K562 (cell line): ENCODE results near the gene SH3TC1. TPM values are rescaled to one million over a fixed set of nuclear protein-coding genes. Genes with fewer than 3 reads are reported as not detected.

Source experiments
- ATAC-seq: fragments of 200-7000 bp; cut with Tn5 transposase; 3 replicates; pipeline ENCODE4 v1.9.1; 2020; ENCODE audit warnings: moderate library complexity
- BruUV-seq: library from RNA; stranded (reverse); fragments of 400-500 nt; replicated peaks from 2 replicates; lab custom pipeline; 2021; lab: Mats Ljungman, UMichigan
- CTCF ChIA-PET: fragments of 300-600 bp; formaldehyde crosslinking; extraction: SDS; loops from one replicate; lab custom pipeline; 2021; ENCODE audit warnings: low intra/inter-chr PET ratio; lab: Yijun Ruan, JAX
- POLR2A ChIA-PET: fragments of 300-600, 350-650 bp; sonication (Branson Sonifier 250); formaldehyde crosslinking; extraction: SDS; loops from one replicate; lab custom pipeline; 2021; ENCODE audit warnings: antibody characterized with exemption, inconsistent platforms; lab: Yijun Ruan, JAX
- DNase-seq, 4 experiments: peaks; one replicate each; pipeline versions ENCODE4 v3.0.0 to v3.0.0-alpha.2; 2011 to 2018; ENCODE audit warnings: low spot score in 3 of 4, mixed read lengths in 3 of 4; ENCODE audit errors: extremely low read depth in 1 of 4
- FAIRE-seq: peaks from 2 replicates; lab custom pipeline; 2011; peaks lifted over from hg19 to GRCh38; lab: Jason Lieb, UNC
- H2AFZ ChIP-seq: 2 replicates; pipeline ENCODE4 v1.6.0; 2011; ENCODE audit warnings: low read depth, low read length, control low read depth, inconsistent platforms
- H3K27ac ChIP-seq: fragments of 200-600 bp; 3 replicates; pipeline ENCODE4 v1.8.0; 2011; ENCODE audit warnings: low read depth, mild to moderate bottlenecking, control low read depth, inconsistent platforms, low read length, moderate library complexity, mixed read lengths; ENCODE audit errors: extremely low read depth
- H3K27me3 ChIP-seq, 2 experiments: fragments of 300-600 bp in 1 of 2; 2 replicates in 1 of 2; 3 replicates in 1 of 2; pipeline versions ENCODE4 v1.6.0 to v1.8.0; 2011; ENCODE audit warnings: inconsistent platforms in 2 of 2, low read length in 2 of 2, mild to moderate bottlenecking in 1 of 2, mixed read lengths in 1 of 2, moderate library complexity in 1 of 2; ENCODE audit not compliant: control insufficient read depth in 2 of 2, insufficient read depth in 2 of 2
- H3K36me3 ChIP-seq: fragments of 300-600 bp; 3 replicates; pipeline ENCODE4 v1.8.0; 2011; ENCODE audit warnings: mild to moderate bottlenecking, low read length, inconsistent platforms; ENCODE audit not compliant: control insufficient read depth, insufficient read depth
- H3K4me1 ChIP-seq, 2 experiments: fragments of 200-600 bp in 1 of 2; replicated peaks in 1 of 2; 2 replicates in 1 of 2; 3 replicates in 1 of 2; pipeline versions ENCODE4 v1.5.1 to v1.8.0; 2011; ENCODE audit warnings: inconsistent platforms in 2 of 2, low read length in 2 of 2, mild to moderate bottlenecking in 1 of 2, mixed read lengths in 1 of 2, moderate library complexity in 1 of 2; ENCODE audit not compliant: control insufficient read depth in 2 of 2, insufficient read depth in 2 of 2
- H3K4me2 ChIP-seq: 2 replicates; pipeline ENCODE4 v1.6.1; 2011; ENCODE audit warnings: low read length, control low read depth, inconsistent platforms, mixed read lengths; ENCODE audit not compliant: insufficient read depth
- H3K4me3 ChIP-seq: fragments of 200-600 bp; sonication (generic), shearing (Covaris generic); 2 replicates; pipeline ENCODE4 v1.5.1; 2016; ENCODE audit warnings: control low read depth, inconsistent platforms
- H3K79me2 ChIP-seq: fragments of 200-600 bp; 3 replicates; pipeline ENCODE4 v1.8.0; 2011; ENCODE audit warnings: low read length, inconsistent platforms; ENCODE audit not compliant: control insufficient read depth, insufficient read depth
- H3K9ac ChIP-seq, 2 experiments: 2 replicates each; pipeline versions ENCODE4 v1.6.0 to v1.6.1; 2011; ENCODE audit warnings: low read depth in 2 of 2, low read length in 2 of 2, control low read depth in 1 of 2, inconsistent platforms in 1 of 2, mild to moderate bottlenecking in 1 of 2, mixed read lengths in 1 of 2; ENCODE audit not compliant: insufficient read depth in 1 of 2
- H3K9me1 ChIP-seq: one replicate; pipeline ENCODE4 v1.6.0; 2011; ENCODE audit warnings: inconsistent platforms, mild to moderate bottlenecking, low read length, moderate library complexity; ENCODE audit not compliant: control insufficient read depth, insufficient read depth
- H3K9me3 ChIP-seq: replicated peaks from 2 replicates; pipeline ENCODE4 v1.5.1; 2011; ENCODE audit warnings: low read depth, low read length, inconsistent platforms; ENCODE audit not compliant: control insufficient read depth, insufficient read depth
- H4K20me1 ChIP-seq: replicated peaks from 2 replicates; pipeline ENCODE4 v1.6.1; 2011; ENCODE audit warnings: low read length, inconsistent platforms, mixed read lengths; ENCODE audit not compliant: control insufficient read depth, insufficient read depth
- ATF2 ChIP-seq: sonication (generic); formaldehyde crosslinking; IDR thresholded peaks from 2 replicates; pipeline ENCODE4 v1.8.1; 2022; ENCODE audit warnings: missing genetic modification reagents
- ATF7 ChIP-seq: fragments of 450-650 bp; IDR thresholded peaks from 2 replicates; pipeline ENCODE4 v1.7.1; 2014; ENCODE audit warnings: mild to moderate bottlenecking, moderate library complexity
- BRCA1 ChIP-seq, 2 experiments: fragments of 450-650 bp in 1 of 2; sonication (generic) in 1 of 2; formaldehyde crosslinking in 1 of 2; IDR thresholded peaks; 2 replicates each; pipeline versions ENCODE4 v1.5.0 to v1.6.1; 2017 to 2020; ENCODE audit warnings: mild to moderate bottlenecking in 1 of 2, missing genetic modification reagents in 1 of 2
- FOXJ3 ChIP-seq: sonication (generic); formaldehyde crosslinking; IDR thresholded peaks from 2 replicates; pipeline ENCODE4 v1.4.0; 2020; ENCODE audit warnings: mild to moderate bottlenecking, missing genetic modification reagents
- JUN ChIP-seq, 2 experiments: sonication (generic) in 1 of 2; formaldehyde crosslinking in 1 of 2; IDR thresholded peaks; 2 replicates each; pipeline versions ENCODE4 v1.6.1 to v1.8.0; 2012 to 2022; ENCODE audit warnings: borderline replicate concordance in 2 of 2, mild to moderate bottlenecking in 2 of 2, improper control_type of control experiment in 1 of 2, low read depth in 1 of 2, low read length in 1 of 2, missing genetic modification reagents in 1 of 2
- JUND ChIP-seq, 2 experiments: IDR thresholded peaks; 2 replicates in 1 of 2; 3 replicates in 1 of 2; pipeline ENCODE4 v1.6.1; 2011; ENCODE audit warnings: borderline replicate concordance in 2 of 2, low read depth in 2 of 2, low read length in 2 of 2, improper control_type of control experiment in 1 of 2, missing biosample characterization in 1 of 2, missing genetic modification characterization in 1 of 2, missing genetic modification reagents in 1 of 2
- SIRT6 ChIP-seq: IDR thresholded peaks from one replicate; pipeline ENCODE4 v1.6.1; 2012; ENCODE audit warnings: low read depth, mild to moderate bottlenecking, control low read depth, inconsistent platforms, low read length, moderate library complexity
- WGBS: fragments of 100-300 bp; shearing (Covaris generic); methylation state at CpG from one replicate; pipeline ENCODE4 v1.1.6; 2016; ENCODE audit warnings: low coverage, mixed read lengths; ENCODE audit not compliant: insufficient coverage; ENCODE audit errors: missing lambda C conversion rate; 5-methylcytosine and 5-hydroxymethylcytosine counted together
- in situ Hi-C: fragments of 300-500 bp; cut with MboI; formaldehyde crosslinking; loops from 4 replicates; pipeline ENCODE4 v1.15.0; 2018; ENCODE audit warnings: inconsistent platforms, mixed read lengths
- intact Hi-C: fragments of 100-400 bp; cut with micrococcal nuclease; formaldehyde crosslinking; loops from 2 replicates; pipeline ENCODE4 v1.14.2; 2022
- polyA plus RNA-seq, 8 experiments: library from polyadenylated mRNA; depleted of rRNA in 4 of 8; stranded (reverse) in 5 of 8; unstranded in 3 of 8; fragments of >200 nt; fragmentation: Nextera tagmentation in 2 of 8; fragmentation: Illumina TruSeq in 1 of 8; extraction: Ambion mirVana in 2 of 8; extraction: Trizol in 1 of 8; gene quantifications; 2 replicates each; pipeline versions ENCODE4 v1.2.1 to v1.2.3, GENCODE V29; 2011 to 2014; ENCODE audit warnings: inconsistent platforms in 1 of 8, missing spikeins in 1 of 8
- total RNA-seq, 7 experiments: library from RNA; depleted of rRNA in 6 of 7; stranded (reverse); fragments of >200 nt in 6 of 7; fragmentation: Illumina TruSeq in 2 of 7; extraction: Trizol in 2 of 7; gene quantifications; 2 replicates each; pipeline versions ENCODE4 v1.2.1 to v1.2.3, GENCODE V29; 2011 to 2021; ENCODE audit warnings: low replicate concordance in 1 of 7

The SH3TC1 gene
- total and polyA plus RNA-seq, 9 of the 15 experiments (the other 6 are each of a cell fraction or from before 2014, with no cell fraction given), result 0.04 to 2.1 (median 0.48) TPM; not detected in 1

DNA sequence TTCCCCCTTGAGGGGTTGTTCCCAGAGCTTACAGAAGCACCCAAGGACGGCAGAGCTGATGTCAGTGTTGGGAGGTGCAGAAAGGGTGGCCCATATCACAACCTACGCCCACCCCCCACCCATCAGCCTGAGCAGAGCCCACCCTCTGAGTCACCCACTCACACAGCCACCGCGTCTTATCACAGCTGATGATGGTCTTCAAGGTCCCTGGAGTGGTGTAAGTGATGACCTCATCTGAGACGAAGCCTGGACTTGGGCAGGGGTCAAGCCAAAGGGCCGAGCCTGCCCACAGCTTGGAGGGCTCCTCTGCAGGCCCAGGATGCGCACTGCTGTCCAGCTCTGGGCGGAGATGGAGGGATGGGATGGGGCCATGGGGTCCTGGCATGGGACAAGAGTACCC is 67.4 kb downstream of the SH3TC1 start:
- ATAC-seq (peak; percentile 6; the same call in 1 of the 3 replicates), FAIRE-seq (no peak)
- POLR2A ChIA-PET, result interaction anchor here (0.5 to 1.3 kb wide), 4 partner anchors 13 to 344 kb away, joined by 3 to 4 read pairs (median 3); no protein-coding TSS in a partner anchor
- peak; percentile 12; the same call in 1 of the 2 replicates for TF ChIP-seq ATF2 (CRISPR knock-in tag)
- peak; percentile 62; the same call in 1 of the 2 replicates for TF ChIP-seq JUND (IDR thresholded peaks at IDR 0.05; ENCODE audit: borderline replicate concordance, low read depth, low read length)
- TF ChIP-seq JUND (tag; IDR thresholded peaks at IDR 0.05; ENCODE audit: borderline replicate concordance, low read depth, low read length), result no peak
- TF ChIP-seq ATF7, result peak; percentile 45; the same call in 1 of the 2 replicates
- no peak for TF ChIP-seq FOXJ3 (CRISPR knock-in tag)
- TF ChIP-seq SIRT6, result no peak
- peak; percentile 57; the same call in 1 of the 2 replicates for TF ChIP-seq JUN (IDR thresholded peaks at IDR 0.05; ENCODE audit: borderline replicate concordance, low read depth, low read length)
- TF ChIP-seq JUN (CRISPR knock-in tag; IDR thresholded peaks at IDR 0.05; ENCODE audit: borderline replicate concordance), result no peak
- TF ChIP-seq BRCA1 (IDR thresholded peaks at IDR 0.05), result no peak
- TF ChIP-seq BRCA1 (CRISPR knock-in tag; IDR thresholded peaks at IDR 0.05), result 0 out of 2 replicates have a peak, but pooled peaks have one; percentile 74

More for the DNA sequence above, 67.4 kb downstream of the SH3TC1 start:
- DNase-seq, result peak in 1 of 4 experiments; percentile 24
- H3K9me3 ChIP-seq, result no peaks in the 10 kb centered on the region
- peaks cover 0 to 14% of the 10 kb centered on the region in 2 experiments; a peak in 2 of 5 replicates for H3K27me3 ChIP-seq
- H3K4me1 ChIP-seq, result peaks cover 0 to 38% of the 10 kb centered on the region in 2 experiments; a peak in 4 of 5 replicates
- intact Hi-C loops, result no loop called here
- no peaks in the 10 kb centered on the region for H3K79me2 ChIP-seq
- H3K9me1 ChIP-seq, result peaks cover 4% of the 10 kb centered on the region
- H3K9ac ChIP-seq, result no peak overlapping the region
- no peak overlapping the region for H3K4me2 ChIP-seq
- no peak overlapping the region for H3K27ac ChIP-seq
- H2AFZ ChIP-seq, result no peak overlapping the region
- in situ Hi-C loops, result no loop called here
- H3K4me3 ChIP-seq, result no peak overlapping the region
- peaks cover 5% of the 10 kb centered on the region; the same call in 1 of the 2 replicates for H4K20me1 ChIP-seq
- BruUV-seq, result no TSS peak
- H3K36me3 ChIP-seq, result no peaks in the 10 kb centered on the region
- CTCF ChIA-PET, result interaction anchor here (1.0 to 2.3 kb wide), 2 partner anchors 24 to 136 kb away, joined by 5 to 22 read pairs; no protein-coding TSS in a partner anchor
- WGBS, result 16% methylated on average over 6 of the region's 8 CpGs
